ENCODE results near the gene CLEC16A.

Gene CLEC16A

GRCh38 chr16:10931977-10932632 is 12.3 kb upstream of the CLEC16A start:
- FAIRE-seq: no peak
- no peak for TF ChIP-seq POLR2A (IDR thresholded peaks at IDR 0.05; ENCODE audit: low read depth, low read length)

GRCh38 chr16:10932959-10933710 is 11.2 kb upstream of the CLEC16A start:
- FAIRE-seq (no peak), DNase-seq (ENCODE audit: insufficient read length, low spot score) (no peak)
- no peak for TF ChIP-seq POLR2A (IDR thresholded peaks at IDR 0.05; ENCODE audit: low read depth, low read length)

More at GRCh38 chr16:10931977-10932632, 12.3 kb upstream of the CLEC16A start:
- DNase-seq (ENCODE audit: insufficient read length, low spot score): no peak

GRCh38 chr16:10933865-10934264 is 10.5 kb upstream of the CLEC16A start:
- FAIRE-seq (no peak), DNase-seq (ENCODE audit: insufficient read length, low spot score) (no peak)
- TF ChIP-seq POLR2A (IDR thresholded peaks at IDR 0.05; ENCODE audit: low read depth, low read length): no peak

- FAIRE-seq: no peak
- TF ChIP-seq POLR2A (IDR thresholded peaks at IDR 0.05; ENCODE audit: low read depth, low read length): no peak
- no peak for DNase-seq (ENCODE audit: insufficient read length, low spot score)
These were observed 9.8 kb upstream of the CLEC16A start for GRCh38 chr16:10934325-10935107.

GRCh38 chr16:10935226-10935915 is 9.0 kb upstream of the CLEC16A start:
- no peak for TF ChIP-seq POLR2A (IDR thresholded peaks at IDR 0.05; ENCODE audit: low read depth, low read length)
- no peak for FAIRE-seq

GRCh38 chr16:10936272-10936984 is 7.9 kb upstream of the CLEC16A start:
- FAIRE-seq (no peak), DNase-seq (ENCODE audit: insufficient read length, low spot score) (no peak)
- no peak for TF ChIP-seq POLR2A (IDR thresholded peaks at IDR 0.05; ENCODE audit: low read depth, low read length)

More at GRCh38 chr16:10935226-10935915, 9.0 kb upstream of the CLEC16A start:
- no peak for DNase-seq (ENCODE audit: insufficient read length, low spot score)

GRCh38 chr16:10937068-10937859 is 7.1 kb upstream of the CLEC16A start:
- no peak for DNase-seq (ENCODE audit: insufficient read length, low spot score)
- no peak for TF ChIP-seq POLR2A (IDR thresholded peaks at IDR 0.05; ENCODE audit: low read depth, low read length)

GRCh38 chr16:10938321-10938720 is 6.0 kb upstream of the CLEC16A start:
- FAIRE-seq (no peak), DNase-seq (ENCODE audit: insufficient read length, low spot score) (no peak)
- TF ChIP-seq POLR2A (IDR thresholded peaks at IDR 0.05; ENCODE audit: low read depth, low read length): no peak

More at GRCh38 chr16:10937068-10937859, 7.1 kb upstream of the CLEC16A start:
- no peak for FAIRE-seq

- FAIRE-seq (no peak), DNase-seq (ENCODE audit: insufficient read length, low spot score) (no peak)
- TF ChIP-seq POLR2A (IDR thresholded peaks at IDR 0.05; ENCODE audit: low read depth, low read length): no peak
These were observed 5.3 kb upstream of the CLEC16A start for GRCh38 chr16:10938796-10939648.

GRCh38 chr16:10939649-10940234 is 4.6 kb upstream of the CLEC16A start:
- DNase-seq (ENCODE audit: insufficient read length, low spot score): no peak
- no peak for TF ChIP-seq POLR2A (IDR thresholded peaks at IDR 0.05; ENCODE audit: low read depth, low read length)
- FAIRE-seq: no peak

- DNase-seq (ENCODE audit: insufficient read length, low spot score) (no peak), FAIRE-seq (no peak)
- no peak for TF ChIP-seq POLR2A (IDR thresholded peaks at IDR 0.05; ENCODE audit: low read depth, low read length)
These were observed 3.8 kb upstream of the CLEC16A start for GRCh38 chr16:10940501-10941079.
